MM.1S (cell line): Measurements from ENCODE around the gene KCND3.

Experiments used
- EZH2phosphoT487 ChIP-seq: fragments of 300-600 bp; sonication (generic); IDR thresholded peaks from 2 replicates; pipeline ENCODE4 v1.6.1; 2018; ENCODE audit warnings: antibody characterized with exemption, low read length
- TF ChIP-seq, protein P1 (sequence below): fragments of 300-600 bp; sonication (generic); IDR thresholded peaks from 2 replicates; pipeline ENCODE4 v1.5.1; 2016; ENCODE audit warnings: antibody characterized with exemption, low read length, mixed read lengths

DNA sequence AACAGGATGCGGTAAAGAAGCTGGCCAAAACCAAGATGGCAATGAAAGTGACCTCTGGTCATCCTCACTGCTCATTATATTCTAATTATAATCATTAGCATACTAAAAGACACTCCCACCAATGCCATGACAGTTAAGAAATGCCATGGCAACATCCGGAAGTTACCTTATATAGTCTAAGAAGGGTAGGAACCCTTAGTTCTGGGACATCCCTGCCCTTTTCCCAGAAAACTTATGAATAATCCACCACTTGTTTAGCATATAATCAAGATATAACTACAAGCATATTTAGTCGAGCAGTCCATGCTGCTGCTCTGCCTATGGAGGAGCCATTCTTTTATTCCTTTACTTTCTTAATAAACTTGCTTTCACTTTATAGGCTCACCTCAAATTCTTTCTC is 154.0 kb downstream of the KCND3 start:
- TF ChIP-seq, protein P1, sequence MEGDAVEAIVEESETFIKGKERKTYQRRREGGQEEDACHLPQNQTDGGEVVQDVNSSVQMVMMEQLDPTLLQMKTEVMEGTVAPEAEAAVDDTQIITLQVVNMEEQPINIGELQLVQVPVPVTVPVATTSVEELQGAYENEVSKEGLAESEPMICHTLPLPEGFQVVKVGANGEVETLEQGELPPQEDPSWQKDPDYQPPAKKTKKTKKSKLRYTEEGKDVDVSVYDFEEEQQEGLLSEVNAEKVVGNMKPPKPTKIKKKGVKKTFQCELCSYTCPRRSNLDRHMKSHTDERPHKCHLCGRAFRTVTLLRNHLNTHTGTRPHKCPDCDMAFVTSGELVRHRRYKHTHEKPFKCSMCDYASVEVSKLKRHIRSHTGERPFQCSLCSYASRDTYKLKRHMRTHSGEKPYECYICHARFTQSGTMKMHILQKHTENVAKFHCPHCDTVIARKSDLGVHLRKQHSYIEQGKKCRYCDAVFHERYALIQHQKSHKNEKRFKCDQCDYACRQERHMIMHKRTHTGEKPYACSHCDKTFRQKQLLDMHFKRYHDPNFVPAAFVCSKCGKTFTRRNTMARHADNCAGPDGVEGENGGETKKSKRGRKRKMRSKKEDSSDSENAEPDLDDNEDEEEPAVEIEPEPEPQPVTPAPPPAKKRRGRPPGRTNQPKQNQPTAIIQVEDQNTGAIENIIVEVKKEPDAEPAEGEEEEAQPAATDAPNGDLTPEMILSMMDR, result no peak
- TF ChIP-seq EZH2phosphoT487, result no peak
